A549 (cell line): ENCODE results near the gene PLPPR1.

Experiments
- CHD4 ChIP-seq: fragments of 200-600 bp; sonication (generic); IDR thresholded peaks from 2 replicates; pipeline ENCODE4 v1.6.1; 2016; ENCODE audit warnings: antibody characterized with exemption, mild to moderate bottlenecking, borderline replicate concordance
- ZNF302 ChIP-seq: fragments of 250-450 bp; sonication (Bioruptor Pico); IDR thresholded peaks from 2 replicates; pipeline ENCODE4 v1.9.0; 2021; ENCODE audit warnings: inconsistent platforms, mild to moderate bottlenecking, moderate library complexity

GRCh38 chr9:101372327-101373118 lies 344.0 kb downstream of the PLPPR1 start:
- no peak for TF ChIP-seq ZNF302 (CRISPR knock-in tag)
- TF ChIP-seq CHD4 = no peak
